K562 (cell line): ENCODE measurements around the gene BNC2. TPM values are rescaled to one million over a fixed set of nuclear protein-coding genes. Genes with fewer than 3 reads are reported as not detected.

ENCODE experiments used
- ATAC-seq: fragments of 200-7000 bp; cut with Tn5 transposase; 3 replicates; pipeline ENCODE4 v1.9.1; 2020; ENCODE audit warnings: moderate library complexity
- BruUV-seq: library from RNA; stranded (reverse); fragments of 400-500 nt; replicated peaks from 2 replicates; lab custom pipeline; 2021; lab: Mats Ljungman, UMichigan
- CTCF ChIA-PET: fragments of 300-600 bp; formaldehyde crosslinking; extraction: SDS; loops from one replicate; lab custom pipeline; 2021; ENCODE audit warnings: low intra/inter-chr PET ratio; lab: Yijun Ruan, JAX
- POLR2A ChIA-PET: fragments of 300-600, 350-650 bp; sonication (Branson Sonifier 250); formaldehyde crosslinking; extraction: SDS; loops from one replicate; lab custom pipeline; 2021; ENCODE audit warnings: antibody characterized with exemption, inconsistent platforms; lab: Yijun Ruan, JAX
- DNase-seq, 4 experiments: peaks; one replicate each; pipeline versions ENCODE4 v3.0.0 to v3.0.0-alpha.2; 2011 to 2018; ENCODE audit warnings: low spot score in 3 of 4, mixed read lengths in 3 of 4; ENCODE audit errors: extremely low read depth in 1 of 4
- FAIRE-seq: peaks from 2 replicates; lab custom pipeline; 2011; peaks lifted over from hg19 to GRCh38; lab: Jason Lieb, UNC
- H2AFZ ChIP-seq: 2 replicates; pipeline ENCODE4 v1.6.0; 2011; ENCODE audit warnings: low read depth, low read length, control low read depth, inconsistent platforms
- H3K27ac ChIP-seq: fragments of 200-600 bp; 3 replicates; pipeline ENCODE4 v1.8.0; 2011; ENCODE audit warnings: low read depth, mild to moderate bottlenecking, control low read depth, inconsistent platforms, low read length, moderate library complexity, mixed read lengths; ENCODE audit errors: extremely low read depth
- H3K27me3 ChIP-seq, 2 experiments: fragments of 300-600 bp in 1 of 2; 2 replicates in 1 of 2; 3 replicates in 1 of 2; pipeline versions ENCODE4 v1.6.0 to v1.8.0; 2011; ENCODE audit warnings: inconsistent platforms in 2 of 2, low read length in 2 of 2, mild to moderate bottlenecking in 1 of 2, mixed read lengths in 1 of 2, moderate library complexity in 1 of 2; ENCODE audit not compliant: control insufficient read depth in 2 of 2, insufficient read depth in 2 of 2
- H3K36me3 ChIP-seq: fragments of 300-600 bp; 3 replicates; pipeline ENCODE4 v1.8.0; 2011; ENCODE audit warnings: mild to moderate bottlenecking, low read length, inconsistent platforms; ENCODE audit not compliant: control insufficient read depth, insufficient read depth
- H3K4me1 ChIP-seq, 2 experiments: fragments of 200-600 bp in 1 of 2; replicated peaks in 1 of 2; 2 replicates in 1 of 2; 3 replicates in 1 of 2; pipeline versions ENCODE4 v1.5.1 to v1.8.0; 2011; ENCODE audit warnings: inconsistent platforms in 2 of 2, low read length in 2 of 2, mild to moderate bottlenecking in 1 of 2, mixed read lengths in 1 of 2, moderate library complexity in 1 of 2; ENCODE audit not compliant: control insufficient read depth in 2 of 2, insufficient read depth in 2 of 2
- H3K4me2 ChIP-seq: 2 replicates; pipeline ENCODE4 v1.6.1; 2011; ENCODE audit warnings: low read length, control low read depth, inconsistent platforms, mixed read lengths; ENCODE audit not compliant: insufficient read depth
- H3K4me3 ChIP-seq: fragments of 200-600 bp; sonication (generic), shearing (Covaris generic); 2 replicates; pipeline ENCODE4 v1.5.1; 2016; ENCODE audit warnings: control low read depth, inconsistent platforms
- H3K79me2 ChIP-seq: fragments of 200-600 bp; 3 replicates; pipeline ENCODE4 v1.8.0; 2011; ENCODE audit warnings: low read length, inconsistent platforms; ENCODE audit not compliant: control insufficient read depth, insufficient read depth
- H3K9ac ChIP-seq, 2 experiments: 2 replicates each; pipeline versions ENCODE4 v1.6.0 to v1.6.1; 2011; ENCODE audit warnings: low read depth in 2 of 2, low read length in 2 of 2, control low read depth in 1 of 2, inconsistent platforms in 1 of 2, mild to moderate bottlenecking in 1 of 2, mixed read lengths in 1 of 2; ENCODE audit not compliant: insufficient read depth in 1 of 2
- H3K9me1 ChIP-seq: one replicate; pipeline ENCODE4 v1.6.0; 2011; ENCODE audit warnings: inconsistent platforms, mild to moderate bottlenecking, low read length, moderate library complexity; ENCODE audit not compliant: control insufficient read depth, insufficient read depth
- H3K9me3 ChIP-seq: replicated peaks from 2 replicates; pipeline ENCODE4 v1.5.1; 2011; ENCODE audit warnings: low read depth, low read length, inconsistent platforms; ENCODE audit not compliant: control insufficient read depth, insufficient read depth
- H4K20me1 ChIP-seq: replicated peaks from 2 replicates; pipeline ENCODE4 v1.6.1; 2011; ENCODE audit warnings: low read length, inconsistent platforms, mixed read lengths; ENCODE audit not compliant: control insufficient read depth, insufficient read depth
- ADNP ChIP-seq: fragments of 200-800 bp; sonication (Bioruptor generic); IDR thresholded peaks from 2 replicates; pipeline ENCODE4 v1.6.1; 2016; ENCODE audit warnings: missing genetic modification characterization, missing compliant biosample characterization
- BCL6 ChIP-seq: fragments of 250-450 bp; sonication (Bioruptor Pico); IDR thresholded peaks from 2 replicates; pipeline ENCODE4 v1.4.0; 2020
- HDGF ChIP-seq: fragments of 450-650 bp; IDR thresholded peaks from 2 replicates; pipeline ENCODE4 v1.6.1; 2016
- JUND ChIP-seq, 2 experiments: IDR thresholded peaks; 2 replicates in 1 of 2; 3 replicates in 1 of 2; pipeline ENCODE4 v1.6.1; 2011; ENCODE audit warnings: borderline replicate concordance in 2 of 2, low read depth in 2 of 2, low read length in 2 of 2, improper control_type of control experiment in 1 of 2, missing biosample characterization in 1 of 2, missing genetic modification characterization in 1 of 2, missing genetic modification reagents in 1 of 2
- LARP7 ChIP-seq: fragments of 450-650 bp; IDR thresholded peaks from 2 replicates; pipeline ENCODE4 v1.6.1; 2016
- TSC22D4 ChIP-seq: fragments of 450-650 bp; IDR thresholded peaks from 2 replicates; pipeline ENCODE4 v1.6.1; 2016; ENCODE audit warnings: missing genetic modification characterization, missing biosample characterization, control low read depth
- ZNF444 ChIP-seq: fragments of 250-450 bp; sonication (Bioruptor Pico); IDR thresholded peaks from 2 replicates; pipeline ENCODE4 v1.4.0; 2020; ENCODE audit warnings: mild to moderate bottlenecking, moderate library complexity
- WGBS: fragments of 100-300 bp; shearing (Covaris generic); methylation state at CpG from one replicate; pipeline ENCODE4 v1.1.6; 2016; ENCODE audit warnings: low coverage, mixed read lengths; ENCODE audit not compliant: insufficient coverage; ENCODE audit errors: missing lambda C conversion rate; 5-methylcytosine and 5-hydroxymethylcytosine counted together
- in situ Hi-C: fragments of 300-500 bp; cut with MboI; formaldehyde crosslinking; loops from 4 replicates; pipeline ENCODE4 v1.15.0; 2018; ENCODE audit warnings: inconsistent platforms, mixed read lengths
- intact Hi-C: fragments of 100-400 bp; cut with micrococcal nuclease; formaldehyde crosslinking; loops from 2 replicates; pipeline ENCODE4 v1.14.2; 2022
- polyA plus RNA-seq, 8 experiments: library from polyadenylated mRNA; depleted of rRNA in 4 of 8; stranded (reverse) in 5 of 8; unstranded in 3 of 8; fragments of >200 nt; fragmentation: Nextera tagmentation in 2 of 8; fragmentation: Illumina TruSeq in 1 of 8; extraction: Ambion mirVana in 2 of 8; extraction: Trizol in 1 of 8; gene quantifications; 2 replicates each; pipeline versions ENCODE4 v1.2.1 to v1.2.3, GENCODE V29; 2011 to 2014; ENCODE audit warnings: inconsistent platforms in 1 of 8, missing spikeins in 1 of 8
- total RNA-seq, 7 experiments: library from RNA; depleted of rRNA in 6 of 7; stranded (reverse); fragments of >200 nt in 6 of 7; fragmentation: Illumina TruSeq in 2 of 7; extraction: Trizol in 2 of 7; gene quantifications; 2 replicates each; pipeline versions ENCODE4 v1.2.1 to v1.2.3, GENCODE V29; 2011 to 2021; ENCODE audit warnings: low replicate concordance in 1 of 7
- TF ChIP-seq, protein P1 (sequence below), 2 experiments: fragments of 450-650 bp; formaldehyde crosslinking in 1 of 2; IDR thresholded peaks; 2 replicates each; pipeline versions ENCODE4 v1.4.0 to v1.6.1; 2014 to 2020; ENCODE audit warnings: mild to moderate bottlenecking in 2 of 2, borderline replicate concordance in 1 of 2, low read depth in 1 of 2
- TF ChIP-seq, protein P2 (sequence below), 2 experiments: IDR thresholded peaks in 1 of 2; conservative IDR thresholded peaks in 1 of 2; 2 replicates each; pipeline ENCODE4 v1.6.1; 2016; ENCODE audit warnings: low read depth in 2 of 2, mild to moderate bottlenecking in 1 of 2, missing compliant biosample characterization in 1 of 2, missing genetic modification characterization in 1 of 2, moderate library complexity in 1 of 2
- TF ChIP-seq, protein P3 (sequence below): fragments of 250-450 bp; sonication (Bioruptor Pico); IDR thresholded peaks from 2 replicates; pipeline ENCODE4 v1.8.0; 2022; ENCODE audit warnings: moderate library complexity, mild to moderate bottlenecking, inconsistent platforms

The BNC2 gene
- total and polyA plus RNA-seq, 9 of the 15 experiments (the other 6 are each of a cell fraction or from before 2014, with no cell fraction given) = not detected

DNA sequence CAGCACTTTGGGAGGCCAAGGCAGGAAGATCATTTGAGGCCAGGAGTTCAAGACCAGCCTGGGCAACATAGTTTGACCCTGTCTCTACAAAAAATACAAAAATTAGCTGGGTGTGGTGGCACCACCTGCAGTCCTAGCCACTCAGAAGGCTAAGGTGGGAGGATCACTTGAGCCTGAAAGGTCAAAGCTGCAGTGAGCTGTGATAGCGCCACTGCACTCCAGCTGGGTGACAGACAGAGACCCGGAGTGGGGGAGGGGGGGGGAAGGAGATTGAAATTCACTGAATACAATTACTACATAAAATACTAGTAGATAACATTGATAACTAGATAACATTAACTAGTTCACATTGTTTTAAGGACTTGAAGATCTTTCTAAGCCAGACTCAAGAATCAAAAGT is 345.6 kb downstream of the BNC2 start (continued):
- TF ChIP-seq, protein P1, sequence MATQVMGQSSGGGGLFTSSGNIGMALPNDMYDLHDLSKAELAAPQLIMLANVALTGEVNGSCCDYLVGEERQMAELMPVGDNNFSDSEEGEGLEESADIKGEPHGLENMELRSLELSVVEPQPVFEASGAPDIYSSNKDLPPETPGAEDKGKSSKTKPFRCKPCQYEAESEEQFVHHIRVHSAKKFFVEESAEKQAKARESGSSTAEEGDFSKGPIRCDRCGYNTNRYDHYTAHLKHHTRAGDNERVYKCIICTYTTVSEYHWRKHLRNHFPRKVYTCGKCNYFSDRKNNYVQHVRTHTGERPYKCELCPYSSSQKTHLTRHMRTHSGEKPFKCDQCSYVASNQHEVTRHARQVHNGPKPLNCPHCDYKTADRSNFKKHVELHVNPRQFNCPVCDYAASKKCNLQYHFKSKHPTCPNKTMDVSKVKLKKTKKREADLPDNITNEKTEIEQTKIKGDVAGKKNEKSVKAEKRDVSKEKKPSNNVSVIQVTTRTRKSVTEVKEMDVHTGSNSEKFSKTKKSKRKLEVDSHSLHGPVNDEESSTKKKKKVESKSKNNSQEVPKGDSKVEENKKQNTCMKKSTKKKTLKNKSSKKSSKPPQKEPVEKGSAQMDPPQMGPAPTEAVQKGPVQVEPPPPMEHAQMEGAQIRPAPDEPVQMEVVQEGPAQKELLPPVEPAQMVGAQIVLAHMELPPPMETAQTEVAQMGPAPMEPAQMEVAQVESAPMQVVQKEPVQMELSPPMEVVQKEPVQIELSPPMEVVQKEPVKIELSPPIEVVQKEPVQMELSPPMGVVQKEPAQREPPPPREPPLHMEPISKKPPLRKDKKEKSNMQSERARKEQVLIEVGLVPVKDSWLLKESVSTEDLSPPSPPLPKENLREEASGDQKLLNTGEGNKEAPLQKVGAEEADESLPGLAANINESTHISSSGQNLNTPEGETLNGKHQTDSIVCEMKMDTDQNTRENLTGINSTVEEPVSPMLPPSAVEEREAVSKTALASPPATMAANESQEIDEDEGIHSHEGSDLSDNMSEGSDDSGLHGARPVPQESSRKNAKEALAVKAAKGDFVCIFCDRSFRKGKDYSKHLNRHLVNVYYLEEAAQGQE (IDR thresholded peaks at IDR 0.05; ENCODE audit: borderline replicate concordance) = no peak
- TF ChIP-seq, protein P1 (CRISPR knock-in tag; IDR thresholded peaks at IDR 0.05; ENCODE audit: low read depth) = no peak

DNA sequence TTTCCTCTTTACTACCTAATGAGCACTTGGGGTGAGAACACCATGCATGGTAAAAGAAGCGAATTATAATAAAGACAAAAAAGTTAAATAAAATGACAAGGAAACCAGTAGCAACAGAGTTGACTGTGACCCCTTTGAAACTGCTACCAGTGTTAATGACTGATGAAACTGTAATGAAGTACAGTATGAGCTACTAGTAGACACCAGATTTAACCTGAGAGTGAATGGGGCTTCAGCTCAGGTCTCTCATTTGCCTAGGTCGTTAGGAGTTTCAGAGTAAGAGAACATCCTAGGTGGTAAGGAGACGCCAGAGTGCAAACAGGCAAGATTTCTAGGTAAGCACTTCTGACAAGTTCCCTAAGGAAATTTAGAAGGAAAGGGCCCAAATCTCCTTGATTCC is 346.4 kb downstream of the BNC2 start:
- no peak overlapping the region for H3K4me2 ChIP-seq
- H3K4me3 ChIP-seq = no peak overlapping the region
- no peak for DNase-seq
- in situ Hi-C loops = no loop called here
- intact Hi-C loops = no loop called here
- no peak overlapping the region for H3K27ac ChIP-seq
- CTCF ChIA-PET = no interaction called here
- H3K36me3 ChIP-seq = no peaks in the 10 kb centered on the region
- WGBS = 4% methylated on average over 3 of the region's 3 CpGs
- H3K79me2 ChIP-seq = no peaks in the 10 kb centered on the region
- no peak overlapping the region for H3K9ac ChIP-seq
- H3K9me3 ChIP-seq = no peaks in the 10 kb centered on the region
- BruUV-seq = no TSS peak
- H4K20me1 ChIP-seq = no peaks in the 10 kb centered on the region
- POLR2A ChIA-PET = no interaction called here
- no peak overlapping the region for H2AFZ ChIP-seq
- FAIRE-seq = no peak
- ATAC-seq = no peak
- H3K27me3 ChIP-seq = no peaks in the 10 kb centered on the region
- no peaks in the 10 kb centered on the region for H3K4me1 ChIP-seq
- H3K9me1 ChIP-seq = no peaks in the 10 kb centered on the region
- TF ChIP-seq LARP7 = no peak
- TF ChIP-seq, protein P2, sequence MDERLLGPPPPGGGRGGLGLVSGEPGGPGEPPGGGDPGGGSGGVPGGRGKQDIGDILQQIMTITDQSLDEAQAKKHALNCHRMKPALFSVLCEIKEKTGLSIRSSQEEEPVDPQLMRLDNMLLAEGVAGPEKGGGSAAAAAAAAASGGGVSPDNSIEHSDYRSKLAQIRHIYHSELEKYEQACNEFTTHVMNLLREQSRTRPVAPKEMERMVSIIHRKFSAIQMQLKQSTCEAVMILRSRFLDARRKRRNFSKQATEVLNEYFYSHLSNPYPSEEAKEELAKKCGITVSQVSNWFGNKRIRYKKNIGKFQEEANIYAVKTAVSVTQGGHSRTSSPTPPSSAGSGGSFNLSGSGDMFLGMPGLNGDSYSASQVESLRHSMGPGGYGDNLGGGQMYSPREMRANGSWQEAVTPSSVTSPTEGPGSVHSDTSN (CRISPR knock-in tag; IDR thresholded peaks at IDR 0.05; ENCODE audit: low read depth) = no peak
- TF ChIP-seq, protein P2 (tag; conservative IDR thresholded peaks at IDR 0.05; ENCODE audit: low read depth) = no peak
- TF ChIP-seq, protein P3, sequence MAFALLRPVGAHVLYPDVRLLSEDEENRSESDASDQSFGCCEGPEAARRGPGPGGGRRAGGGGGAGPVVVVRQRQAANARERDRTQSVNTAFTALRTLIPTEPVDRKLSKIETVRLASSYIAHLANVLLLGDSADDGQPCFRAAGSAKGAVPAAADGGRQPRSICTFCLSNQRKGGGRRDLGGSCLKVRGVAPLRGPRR = no peak
- TF ChIP-seq ADNP = no peak
- no peak for TF ChIP-seq BCL6 (CRISPR knock-in tag)
- no peak for TF ChIP-seq ZNF444 (CRISPR knock-in tag)
- TF ChIP-seq HDGF = no peak
- TF ChIP-seq TSC22D4 (tag) = no peak
- TF ChIP-seq JUND (IDR thresholded peaks at IDR 0.05; ENCODE audit: borderline replicate concordance, low read depth, low read length) = no peak
- no peak for TF ChIP-seq JUND (tag; IDR thresholded peaks at IDR 0.05; ENCODE audit: borderline replicate concordance, low read depth, low read length)
